C4-2B (cell line): ENCODE measurements around the gene PFKP.

Experiments used
- CTCF ChIP-seq: fragments of 450-650 bp; conservative IDR thresholded peaks from 2 replicates; pipeline ENCODE4 v1.5.1; 2017; ENCODE audit warnings: mild to moderate bottlenecking
- ZFX ChIP-seq: fragments of 450-650 bp; IDR thresholded peaks from 2 replicates; pipeline ENCODE4 v1.6.1; 2017

- TF ChIP-seq CTCF (no peak), ZFX (no peak)
Observed at GRCh38 chr10:3135006-3135405, 67.7 kb downstream of the PFKP start.
